Neural cell (in vitro differentiated cells): ENCODE data around the gene KCNMB2. TPM values are rescaled to one million over a fixed set of nuclear protein-coding genes. Genes with fewer than 3 reads are reported as not detected.

ENCODE experiments used
- H2AFZ ChIP-seq: fragments of 200-600, 300-800 bp; sonication (generic), shearing (Covaris generic); 2 replicates; pipeline ENCODE4 v1.6.0; 2014; ENCODE audit warnings: low read depth, mild to moderate bottlenecking, antibody characterized with exemption, low read length, moderate library complexity
- H3F3A ChIP-seq: fragments of 200-600 bp; shearing (Covaris generic); 2 replicates; pipeline ENCODE4 v1.6.1; 2016; ENCODE audit warnings: mild to moderate bottlenecking, moderate library complexity, mixed read lengths, antibody characterized with exemption, low read length; ENCODE audit not compliant: insufficient read depth, poor library complexity, severe bottlenecking
- H3K27ac ChIP-seq: fragments of 200-600, 300-800 bp; sonication (generic), shearing (Covaris generic); 2 replicates; pipeline ENCODE4 v1.5.1; 2014; ENCODE audit warnings: mild to moderate bottlenecking, low read length, moderate library complexity
- H3K27me3 ChIP-seq: fragments of 300-800, 200-600 bp; sonication (generic), shearing (Covaris generic); 2 replicates; pipeline ENCODE4 v1.6.0; 2014; ENCODE audit warnings: mild to moderate bottlenecking, low read depth, low read length, moderate library complexity; ENCODE audit not compliant: insufficient read depth
- H3K36me3 ChIP-seq: fragments of 300-800, 200-600 bp; sonication (generic), shearing (Covaris generic); 2 replicates; pipeline ENCODE4 v1.5.1; 2014; ENCODE audit warnings: mild to moderate bottlenecking, antibody characterized with exemption, low read length, moderate library complexity; ENCODE audit not compliant: insufficient read depth
- H3K4me2 ChIP-seq: fragments of 300-800, 200-600 bp; sonication (generic), shearing (Covaris generic); 2 replicates; pipeline ENCODE4 v1.6.0; 2014; ENCODE audit warnings: mild to moderate bottlenecking, low read length
- H3K4me3 ChIP-seq: fragments of 300-800, 200-600 bp; sonication (generic), shearing (Covaris generic); 2 replicates; pipeline ENCODE4 v1.5.1; 2014; ENCODE audit warnings: mild to moderate bottlenecking, low read length, moderate library complexity
- H3K79me2 ChIP-seq: fragments of 200-600 bp; shearing (Covaris generic); replicated peaks from 2 replicates; pipeline ENCODE4 v1.6.0; 2014; ENCODE audit warnings: mild to moderate bottlenecking, low read length, moderate library complexity; ENCODE audit not compliant: insufficient read depth
- H3K9ac ChIP-seq: fragments of 300-800, 200-600 bp; sonication (generic), shearing (Covaris generic); 2 replicates; pipeline ENCODE4 v1.6.1; 2016; ENCODE audit warnings: mild to moderate bottlenecking, low read length, mixed read lengths
- H3K9me2 ChIP-seq: fragments of 200-600 bp; shearing (Covaris generic); 2 replicates; pipeline ENCODE4 v1.6.1; 2016; ENCODE audit warnings: mild to moderate bottlenecking, low read length, mixed read lengths; ENCODE audit not compliant: insufficient read depth
- H3K9me3 ChIP-seq: fragments of 200-600, 300-800 bp; sonication (generic), shearing (Covaris generic); 2 replicates; pipeline ENCODE4 v1.6.1; 2016; ENCODE audit warnings: mild to moderate bottlenecking, mixed run types, low read length, moderate library complexity, mixed read lengths
- H4K20me1 ChIP-seq: fragments of 200-600 bp; shearing (Covaris generic); 2 replicates; pipeline ENCODE4 v1.6.1; 2016; ENCODE audit warnings: mild to moderate bottlenecking, mixed run types; ENCODE audit not compliant: insufficient read depth
- EP300 ChIP-seq: fragments of 450-650 bp; conservative IDR thresholded peaks from 2 replicates; pipeline ENCODE4 v1.6.1; 2014; ENCODE audit warnings: antibody characterized with exemption, mild to moderate bottlenecking, moderate library complexity; ENCODE audit not compliant: poor library complexity, severe bottlenecking
- EZH2 ChIP-seq: fragments of 200-600, 300-800 bp; shearing (Covaris generic), sonication (generic); IDR thresholded peaks from 2 replicates; pipeline ENCODE4 v1.6.1; 2014; ENCODE audit warnings: antibody characterized with exemption, low read length, borderline replicate concordance, mild to moderate bottlenecking; ENCODE audit not compliant: insufficient read depth, poor library complexity, severe bottlenecking
- MXI1 ChIP-seq: fragments of 450-650 bp; conservative IDR thresholded peaks from 2 replicates; pipeline ENCODE4 v1.6.1; 2014; ENCODE audit warnings: antibody characterized with exemption, mild to moderate bottlenecking; ENCODE audit not compliant: poor library complexity, severe bottlenecking
- POLR2AphosphoS5 ChIP-seq: IDR thresholded peaks from 2 replicates; pipeline ENCODE4 v1.6.1; 2012
- RAD21 ChIP-seq: fragments of 450-650 bp; conservative IDR thresholded peaks from 2 replicates; pipeline ENCODE4 v1.6.1; 2014; ENCODE audit warnings: antibody characterized with exemption, mild to moderate bottlenecking, moderate library complexity
- REST ChIP-seq: IDR thresholded peaks from 2 replicates; pipeline ENCODE4 v1.6.1; 2012; ENCODE audit warnings: borderline replicate concordance
- SMC3 ChIP-seq: fragments of 450-650 bp; conservative IDR thresholded peaks from 2 replicates; pipeline ENCODE4 v1.6.1; 2014; ENCODE audit warnings: antibody characterized with exemption, mild to moderate bottlenecking, moderate library complexity; ENCODE audit not compliant: poor library complexity
- TAF1 ChIP-seq: IDR thresholded peaks from 2 replicates; pipeline ENCODE4 v1.6.1; 2012; ENCODE audit warnings: low read depth
- polyA plus RNA-seq: library from polyadenylated mRNA; depleted of rRNA; stranded (reverse); fragments of >200 nt; gene quantifications from 2 replicates; pipeline ENCODE4 v1.2.3, GENCODE V29; 2014
- TF ChIP-seq, protein P1 (sequence below): fragments of 450-650 bp; IDR thresholded peaks from 2 replicates; pipeline ENCODE4 v1.5.1; 2014; ENCODE audit warnings: antibody characterized with exemption, mild to moderate bottlenecking, moderate library complexity; ENCODE audit not compliant: poor library complexity, severe bottlenecking

KCNMB2 gene
- polyA plus RNA-seq, 1 donor from 2014 or later, result 0.93 TPM

DNA sequence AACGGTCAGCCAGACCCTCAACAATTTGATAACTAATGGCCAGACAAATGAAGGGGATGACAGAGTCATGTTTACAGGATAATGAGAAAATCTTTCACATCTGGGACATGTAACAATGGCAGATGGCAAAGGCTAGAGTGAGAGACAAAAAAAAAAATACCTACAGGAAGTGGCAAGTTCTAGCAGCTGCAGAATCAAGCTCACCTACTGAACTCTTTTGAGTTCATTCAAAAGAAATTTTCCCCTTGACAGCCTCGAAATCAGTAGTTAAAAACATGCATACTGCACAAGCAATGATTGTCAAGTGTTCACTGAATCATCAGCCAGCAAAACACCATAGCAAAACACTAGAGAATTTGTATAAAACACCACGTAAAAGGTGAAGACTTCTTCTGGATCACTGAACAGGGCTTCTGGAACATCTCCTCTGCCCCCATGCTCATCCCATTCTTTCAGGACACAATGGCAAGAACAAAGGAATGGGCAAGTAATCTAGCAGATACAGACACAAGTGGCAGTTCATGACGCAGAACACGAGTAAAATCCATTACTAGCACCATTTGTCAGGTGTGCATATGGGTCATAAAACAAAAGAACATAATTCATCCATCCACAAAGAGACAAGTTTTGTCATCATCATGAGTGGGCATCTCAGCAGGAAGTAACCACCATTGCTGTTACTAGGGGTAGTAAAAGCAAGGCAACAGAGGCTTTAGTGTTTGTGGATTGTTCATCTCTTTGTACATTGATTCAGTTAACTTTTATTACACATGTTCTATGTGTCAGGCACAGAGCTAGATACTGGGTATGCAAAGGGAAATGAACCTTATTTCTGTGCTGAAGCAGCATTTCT lies 13.8 kb upstream of the KCNMB2 start:
- Histone ChIP-seq H3K36me3 (no peaks in the 10 kb centered on the region), H3K9ac (no peak overlapping the region), H2AFZ (no peak overlapping the region), H3K9me2 (no peaks in the 10 kb centered on the region), H3F3A (no peaks in the 10 kb centered on the region), H3K27ac (no peak overlapping the region), H3K79me2 (no peaks in the 10 kb centered on the region), H4K20me1 (no peaks in the 10 kb centered on the region), H3K4me3 (no peak overlapping the region), H3K27me3 (no peaks in the 10 kb centered on the region), H3K9me3 (no peaks in the 10 kb centered on the region), H3K4me2 (no peak overlapping the region)
- TF ChIP-seq SMC3 (no peak), EP300 (no peak), REST (no peak), POLR2AphosphoS5 (no peak), RAD21 (no peak), EZH2 (no peak), TAF1 (no peak), MXI1 (no peak)
- TF ChIP-seq, protein P1, sequence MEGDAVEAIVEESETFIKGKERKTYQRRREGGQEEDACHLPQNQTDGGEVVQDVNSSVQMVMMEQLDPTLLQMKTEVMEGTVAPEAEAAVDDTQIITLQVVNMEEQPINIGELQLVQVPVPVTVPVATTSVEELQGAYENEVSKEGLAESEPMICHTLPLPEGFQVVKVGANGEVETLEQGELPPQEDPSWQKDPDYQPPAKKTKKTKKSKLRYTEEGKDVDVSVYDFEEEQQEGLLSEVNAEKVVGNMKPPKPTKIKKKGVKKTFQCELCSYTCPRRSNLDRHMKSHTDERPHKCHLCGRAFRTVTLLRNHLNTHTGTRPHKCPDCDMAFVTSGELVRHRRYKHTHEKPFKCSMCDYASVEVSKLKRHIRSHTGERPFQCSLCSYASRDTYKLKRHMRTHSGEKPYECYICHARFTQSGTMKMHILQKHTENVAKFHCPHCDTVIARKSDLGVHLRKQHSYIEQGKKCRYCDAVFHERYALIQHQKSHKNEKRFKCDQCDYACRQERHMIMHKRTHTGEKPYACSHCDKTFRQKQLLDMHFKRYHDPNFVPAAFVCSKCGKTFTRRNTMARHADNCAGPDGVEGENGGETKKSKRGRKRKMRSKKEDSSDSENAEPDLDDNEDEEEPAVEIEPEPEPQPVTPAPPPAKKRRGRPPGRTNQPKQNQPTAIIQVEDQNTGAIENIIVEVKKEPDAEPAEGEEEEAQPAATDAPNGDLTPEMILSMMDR, result no peak

DNA sequence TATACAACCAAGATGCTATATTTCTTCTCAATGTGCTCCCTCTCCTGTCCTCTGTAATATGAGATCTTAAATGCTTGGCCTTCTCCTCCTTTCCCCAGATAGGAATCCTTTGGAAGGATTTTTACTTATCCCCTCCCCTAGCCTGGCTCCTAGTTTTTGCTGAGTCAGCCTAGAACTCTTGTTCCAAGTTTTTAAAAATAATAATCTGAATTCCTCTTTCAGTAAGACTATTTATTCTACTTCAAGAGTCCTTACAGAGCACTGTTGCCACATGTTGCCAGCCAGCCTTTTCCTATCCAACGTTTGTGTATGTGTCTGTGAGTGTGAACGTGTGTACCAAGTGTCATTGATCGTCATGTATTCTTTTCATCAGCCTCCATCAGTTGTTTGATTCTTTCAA lies 11.0 kb upstream of the KCNMB2 start:
- Histone ChIP-seq H3K4me3 (no peak overlapping the region), H3K79me2 (no peaks in the 10 kb centered on the region), H3K27me3 (no peaks in the 10 kb centered on the region), H3K9me2 (no peaks in the 10 kb centered on the region), H3K4me2 (no peak overlapping the region), H2AFZ (no peak overlapping the region), H4K20me1 (no peaks in the 10 kb centered on the region), H3K9me3 (no peaks in the 10 kb centered on the region), H3K36me3 (no peaks in the 10 kb centered on the region), H3K9ac (no peak overlapping the region), H3F3A (no peaks in the 10 kb centered on the region), H3K27ac (no peak overlapping the region)
- TF ChIP-seq MXI1 (no peak), EP300 (no peak), TAF1 (no peak), REST (no peak), RAD21 (no peak), SMC3 (no peak), POLR2AphosphoS5 (no peak), EZH2 (no peak)
- TF ChIP-seq, protein P1, result no peak
